ENCODE measurements around the gene TIAM1.
"Not testable (repeated sequence)": the region's sequence is repeated elsewhere in the genome, so short reads cannot be mapped to it uniquely, and the experiment has no call there.

The TIAM1 gene

GRCh38 chr21:31252091-31252490 lies 92.0 kb downstream of the TIAM1 start:
- DNase-seq (ENCODE audit: low spot score): no peak

- no peak for DNase-seq (ENCODE audit: low spot score)
These were observed 92.4 kb downstream of the TIAM1 start for GRCh38 chr21:31251686-31252085.

- no peak for DNase-seq (ENCODE audit: low spot score)
These were observed 95.5 kb downstream of the TIAM1 start for GRCh38 chr21:31248598-31248997.

- DNase-seq (ENCODE audit: low spot score): no peak
These were observed 100.5 kb downstream of the TIAM1 start for GRCh38 chr21:31243611-31244010.

- DNase-seq (ENCODE audit: low spot score): no peak
These were observed 107.5 kb downstream of the TIAM1 start for GRCh38 chr21:31236528-31236927.

GRCh38 chr21:31235671-31236450 lies 108.2 kb downstream of the TIAM1 start:
- DNase-seq (ENCODE audit: low spot score): no peak

- no peak for DNase-seq (ENCODE audit: low spot score)
These were observed 109.1 kb downstream of the TIAM1 start for GRCh38 chr21:31234936-31235335.

GRCh38 chr21:31233711-31234110 lies 110.3 kb downstream of the TIAM1 start:
- DNase-seq (ENCODE audit: low spot score): no peak

GRCh38 chr21:31232344-31232743 lies 111.7 kb downstream of the TIAM1 start:
- DNase-seq (ENCODE audit: low spot score): no peak

- DNase-seq (ENCODE audit: low spot score): no peak
These were observed 113.1 kb downstream of the TIAM1 start for GRCh38 chr21:31230937-31231336.

GRCh38 chr21:31228723-31229122 lies 115.3 kb downstream of the TIAM1 start:
- DNase-seq (ENCODE audit: low spot score): not testable (repeated sequence)

GRCh38 chr21:31225713-31226112 lies 118.3 kb downstream of the TIAM1 start:
- DNase-seq (ENCODE audit: low spot score): no peak

GRCh38 chr21:31222142-31222541 lies 121.9 kb downstream of the TIAM1 start:
- no peak for DNase-seq (ENCODE audit: low spot score)

GRCh38 chr21:31221043-31221442 lies 123.0 kb downstream of the TIAM1 start:
- no peak for DNase-seq (ENCODE audit: low spot score)

- no peak for DNase-seq (ENCODE audit: low spot score)
These were observed 123.5 kb downstream of the TIAM1 start for GRCh38 chr21:31220575-31220974.

GRCh38 chr21:31218830-31219608 lies 125.0 kb downstream of the TIAM1 start:
- no peak for DNase-seq (ENCODE audit: low spot score)

- DNase-seq (ENCODE audit: low spot score): no peak
These were observed 127.9 kb downstream of the TIAM1 start for GRCh38 chr21:31216206-31216605.

GRCh38 chr21:31213787-31214186 lies 130.3 kb downstream of the TIAM1 start:
- no peak for DNase-seq (ENCODE audit: low spot score)

GRCh38 chr21:31211836-31212235 lies 132.2 kb downstream of the TIAM1 start:
- no peak for DNase-seq (ENCODE audit: low spot score)

- no peak for DNase-seq (ENCODE audit: low spot score)
These were observed 138.6 kb downstream of the TIAM1 start for GRCh38 chr21:31205412-31205811.

- no peak for DNase-seq (ENCODE audit: low spot score)
These were observed 139.3 kb downstream of the TIAM1 start for GRCh38 chr21:31204801-31205200.

GRCh38 chr21:31203431-31204054 lies 140.5 kb downstream of the TIAM1 start:
- DNase-seq (ENCODE audit: low spot score): no peak

- no peak for DNase-seq (ENCODE audit: low spot score)
These were observed 142.5 kb downstream of the TIAM1 start for GRCh38 chr21:31201548-31201947.

All from hematopoietic multipotent progenitor cell treated with erythropoietin and hydrocortisone succinate and interleukin-3 and kit ligand, for 17 days (in vitro differentiated cells).